Testis (tissue), 2 donors: ENCODE measurements around the gene GRIPAP1.

ENCODE experiments used
- POLR2A ChIP-seq: fragments of 450-650 bp; IDR thresholded peaks from one replicate; pipeline ENCODE4 v1.6.1; 2017; ENCODE audit warnings: antibody characterized with exemption, mild to moderate bottlenecking, moderate library complexity
- TF ChIP-seq, protein P1 (sequence below), 3 experiments: fragments of 450-650 bp in 2 of 3; fragments of 200-600 bp in 1 of 3; sonication (generic) in 1 of 3; IDR thresholded peaks; one replicate each; pipeline ENCODE4 v1.5.1; 2016 to 2019; ENCODE audit warnings: antibody characterized with exemption in 3 of 3, mild to moderate bottlenecking in 2 of 3, moderate library complexity in 1 of 3

DNA sequence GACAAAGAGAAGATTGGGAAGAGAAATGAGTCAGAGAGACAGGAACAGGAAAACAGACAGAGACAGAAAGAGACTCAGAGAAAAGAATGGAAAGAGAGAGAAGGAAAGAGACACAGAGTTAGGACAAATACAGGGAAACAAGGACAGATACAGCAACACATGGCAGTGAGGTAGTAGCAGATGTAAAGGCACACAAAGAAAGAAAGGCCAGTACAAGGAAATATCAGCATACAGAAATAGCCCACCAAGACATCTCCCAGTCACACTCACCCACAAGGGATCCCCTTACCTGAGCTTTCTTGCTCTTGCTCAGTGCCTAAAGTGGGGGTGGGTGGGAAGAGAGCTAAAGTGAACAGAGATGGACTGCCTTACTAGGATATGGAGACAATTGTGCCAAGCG, 4.2 kb downstream of the GRIPAP1 start:
- TF ChIP-seq, protein P1, sequence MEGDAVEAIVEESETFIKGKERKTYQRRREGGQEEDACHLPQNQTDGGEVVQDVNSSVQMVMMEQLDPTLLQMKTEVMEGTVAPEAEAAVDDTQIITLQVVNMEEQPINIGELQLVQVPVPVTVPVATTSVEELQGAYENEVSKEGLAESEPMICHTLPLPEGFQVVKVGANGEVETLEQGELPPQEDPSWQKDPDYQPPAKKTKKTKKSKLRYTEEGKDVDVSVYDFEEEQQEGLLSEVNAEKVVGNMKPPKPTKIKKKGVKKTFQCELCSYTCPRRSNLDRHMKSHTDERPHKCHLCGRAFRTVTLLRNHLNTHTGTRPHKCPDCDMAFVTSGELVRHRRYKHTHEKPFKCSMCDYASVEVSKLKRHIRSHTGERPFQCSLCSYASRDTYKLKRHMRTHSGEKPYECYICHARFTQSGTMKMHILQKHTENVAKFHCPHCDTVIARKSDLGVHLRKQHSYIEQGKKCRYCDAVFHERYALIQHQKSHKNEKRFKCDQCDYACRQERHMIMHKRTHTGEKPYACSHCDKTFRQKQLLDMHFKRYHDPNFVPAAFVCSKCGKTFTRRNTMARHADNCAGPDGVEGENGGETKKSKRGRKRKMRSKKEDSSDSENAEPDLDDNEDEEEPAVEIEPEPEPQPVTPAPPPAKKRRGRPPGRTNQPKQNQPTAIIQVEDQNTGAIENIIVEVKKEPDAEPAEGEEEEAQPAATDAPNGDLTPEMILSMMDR (IDR thresholded peaks at IDR 0.05), result no peak
- no peak for TF ChIP-seq POLR2A
